Muscle layer of colon (tissue), 2 donors: ENCODE results near the gene MAN2B2.

Experiments used
- H3K27ac ChIP-seq: one replicate; pipeline ENCODE4 v1.7.0; 2013; ENCODE audit warnings: low read depth, mild to moderate bottlenecking, low read length, moderate library complexity
- H3K27me3 ChIP-seq, 2 donors: one replicate each; pipeline ENCODE4 v1.7.0; 2013; ENCODE audit warnings: low read length in 2 of 2, mild to moderate bottlenecking in 2 of 2; ENCODE audit not compliant: insufficient read depth in 2 of 2, control insufficient read depth in 1 of 2
- H3K36me3 ChIP-seq: one replicate; pipeline ENCODE4 v1.7.0; 2013; ENCODE audit warnings: mild to moderate bottlenecking, low read length; ENCODE audit not compliant: insufficient read depth
- H3K4me1 ChIP-seq: one replicate; pipeline ENCODE4 v1.7.0; 2013; ENCODE audit warnings: mild to moderate bottlenecking, low read length; ENCODE audit not compliant: insufficient read depth
- H3K4me3 ChIP-seq, 2 donors: one replicate each; pipeline ENCODE4 v1.7.0; 2013; ENCODE audit warnings: low read length in 2 of 2, low read depth in 1 of 2, mild to moderate bottlenecking in 1 of 2, moderate library complexity in 1 of 2
- H3K9ac ChIP-seq: one replicate; pipeline ENCODE4 v1.7.0; 2013; ENCODE audit warnings: low read length
- H3K9me3 ChIP-seq: one replicate; pipeline ENCODE4 v1.7.0; 2013; ENCODE audit warnings: mild to moderate bottlenecking, low read length
- donor health status: abdominal sarcoma.
- donor health status: Adenocarcinoma of cecum.

The MAN2B2 gene

GRCh38 chr4:6655924-6656323 lies 80.9 kb downstream of the MAN2B2 start:
- Histone ChIP-seq H3K4me3 (no peak overlapping the region), H3K27ac (no peak overlapping the region), H3K27me3 (no peaks in the 10 kb centered on the region), H3K9me3 (no peaks in the 10 kb centered on the region), H3K4me1 (no peaks in the 10 kb centered on the region), H3K36me3 (no peaks in the 10 kb centered on the region), H3K9ac (no peak overlapping the region)

GRCh38 chr4:6657242-6658208 lies 82.5 kb downstream of the MAN2B2 start:
- Histone ChIP-seq H3K4me3 (no peak overlapping the region), H3K27me3 (no peaks in the 10 kb centered on the region), H3K27ac (no peak overlapping the region)

GRCh38 chr4:6658209-6658595 lies 83.2 kb downstream of the MAN2B2 start:
- no peaks in the 10 kb centered on the region for H3K27me3 ChIP-seq
- H3K4me3 ChIP-seq, result peak overlapping the region in 1 of 2 donors; percentile 50
- H3K9me3 ChIP-seq, result no peaks in the 10 kb centered on the region
- no peaks in the 10 kb centered on the region for H3K4me1 ChIP-seq
- H3K36me3 ChIP-seq, result no peaks in the 10 kb centered on the region
- H3K27ac ChIP-seq, result no peak overlapping the region
- H3K9ac ChIP-seq, result no peak overlapping the region

More at GRCh38 chr4:6657242-6658208, 82.5 kb downstream of the MAN2B2 start:
- Histone ChIP-seq H3K36me3 (no peaks in the 10 kb centered on the region), H3K9me3 (no peaks in the 10 kb centered on the region), H3K9ac (no peak overlapping the region), H3K4me1 (no peaks in the 10 kb centered on the region)

GRCh38 chr4:6658597-6659075 lies 83.6 kb downstream of the MAN2B2 start:
- Histone ChIP-seq H3K27me3 (no peaks in the 10 kb centered on the region), H3K4me3 (peak overlapping the region in 1 of 2 donors; percentile 50), H3K9ac (no peak overlapping the region), H3K4me1 (no peaks in the 10 kb centered on the region), H3K9me3 (no peaks in the 10 kb centered on the region), H3K27ac (peak overlapping the region; percentile 63), H3K36me3 (no peaks in the 10 kb centered on the region)

- peaks cover 4% of the 10 kb centered on the region for H3K4me1 ChIP-seq
- peaks cover 0 to 2% of the 10 kb centered on the region in 2 donors for H3K27me3 ChIP-seq
- H3K9me3 ChIP-seq, result no peaks in the 10 kb centered on the region
- no peak overlapping the region for H3K4me3 ChIP-seq
- H3K27ac ChIP-seq, result no peak overlapping the region
- H3K36me3 ChIP-seq, result no peaks in the 10 kb centered on the region
- no peak overlapping the region for H3K9ac ChIP-seq
Observed at GRCh38 chr4:6659897-6660296, 84.9 kb downstream of the MAN2B2 start.

- H3K9me3 ChIP-seq, result no peaks in the 10 kb centered on the region
- no peaks in the 10 kb centered on the region for H3K36me3 ChIP-seq
- H3K27ac ChIP-seq, result no peak overlapping the region
- H3K27me3 ChIP-seq, result peaks cover 0 to 6% of the 10 kb centered on the region in 2 donors
- peaks cover 4% of the 10 kb centered on the region for H3K4me1 ChIP-seq
- H3K4me3 ChIP-seq, result no peak overlapping the region
- H3K9ac ChIP-seq, result no peak overlapping the region
Observed at GRCh38 chr4:6660430-6660829, 85.4 kb downstream of the MAN2B2 start.

GRCh38 chr4:6662591-6662990 lies 87.6 kb downstream of the MAN2B2 start:
- H3K4me3 ChIP-seq, result no peak overlapping the region
- peaks cover 4% of the 10 kb centered on the region for H3K4me1 ChIP-seq
- H3K27ac ChIP-seq, result no peak overlapping the region
- H3K9me3 ChIP-seq, result no peaks in the 10 kb centered on the region
- H3K9ac ChIP-seq, result no peak overlapping the region
- H3K27me3 ChIP-seq, result peaks cover 0 to 6% of the 10 kb centered on the region in 2 donors
- H3K36me3 ChIP-seq, result no peaks in the 10 kb centered on the region

- no peaks in the 10 kb centered on the region for H3K36me3 ChIP-seq
- H3K27ac ChIP-seq, result no peak overlapping the region
- H3K27me3 ChIP-seq, result peaks cover 0 to 6% of the 10 kb centered on the region in 2 donors
- no peak overlapping the region for H3K9ac ChIP-seq
- H3K4me1 ChIP-seq, result peaks cover 4% of the 10 kb centered on the region
- H3K9me3 ChIP-seq, result no peaks in the 10 kb centered on the region
- H3K4me3 ChIP-seq, result peak overlapping the region in 1 of 2 donors; percentile 41
Observed at GRCh38 chr4:6663596-6664393, 88.8 kb downstream of the MAN2B2 start.

GRCh38 chr4:6665320-6665654 lies 90.3 kb downstream of the MAN2B2 start:
- peaks cover 0 to 6% of the 10 kb centered on the region in 2 donors for H3K27me3 ChIP-seq
- no peaks in the 10 kb centered on the region for H3K9me3 ChIP-seq
- H3K36me3 ChIP-seq, result no peaks in the 10 kb centered on the region

GRCh38 chr4:6668391-6668790 lies 93.4 kb downstream of the MAN2B2 start:
- Histone ChIP-seq H3K9ac (no peak overlapping the region), H3K4me1 (peaks cover 4% of the 10 kb centered on the region), H3K36me3 (no peaks in the 10 kb centered on the region), H3K27ac (no peak overlapping the region), H3K4me3 (no peak overlapping the region), H3K9me3 (no peaks in the 10 kb centered on the region), H3K27me3 (peaks cover 0 to 6% of the 10 kb centered on the region in 2 donors)

More at GRCh38 chr4:6665320-6665654, 90.3 kb downstream of the MAN2B2 start:
- Histone ChIP-seq H3K4me1 (peaks cover 4% of the 10 kb centered on the region), H3K9ac (no peak overlapping the region), H3K27ac (no peak overlapping the region), H3K4me3 (no peak overlapping the region)

- no peaks in the 10 kb centered on the region for H3K27me3 ChIP-seq
- H3K9ac ChIP-seq, result no peak overlapping the region
- H3K27ac ChIP-seq, result no peak overlapping the region
- H3K4me1 ChIP-seq, result peaks cover 21% of the 10 kb centered on the region
- H3K36me3 ChIP-seq, result no peaks in the 10 kb centered on the region
- H3K4me3 ChIP-seq, result no peak overlapping the region
- H3K9me3 ChIP-seq, result no peaks in the 10 kb centered on the region
Observed at GRCh38 chr4:6671648-6672047, 96.7 kb downstream of the MAN2B2 start.
